ENCODE measurements around the gene DRC7.

DNA sequence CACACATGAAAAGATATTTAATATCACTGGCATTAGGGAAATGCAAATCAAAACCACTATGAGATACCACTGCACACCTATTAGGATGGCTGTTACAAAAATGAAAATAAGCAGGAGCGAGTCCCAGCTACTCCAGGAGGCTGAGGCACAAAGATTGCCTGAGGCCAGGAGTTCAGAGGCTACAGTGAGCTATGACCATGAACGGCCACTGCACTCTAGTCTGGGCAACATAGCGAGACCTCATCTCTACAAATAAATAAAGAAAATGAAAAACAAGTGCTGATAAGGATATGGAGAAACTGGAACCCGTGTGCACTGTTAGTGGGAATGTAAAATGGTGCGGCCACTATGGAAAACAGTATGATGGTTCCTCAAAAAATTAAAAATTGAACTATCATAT, 84.1 kb downstream of the DRC7 start:
- TF ChIP-seq, protein P1, sequence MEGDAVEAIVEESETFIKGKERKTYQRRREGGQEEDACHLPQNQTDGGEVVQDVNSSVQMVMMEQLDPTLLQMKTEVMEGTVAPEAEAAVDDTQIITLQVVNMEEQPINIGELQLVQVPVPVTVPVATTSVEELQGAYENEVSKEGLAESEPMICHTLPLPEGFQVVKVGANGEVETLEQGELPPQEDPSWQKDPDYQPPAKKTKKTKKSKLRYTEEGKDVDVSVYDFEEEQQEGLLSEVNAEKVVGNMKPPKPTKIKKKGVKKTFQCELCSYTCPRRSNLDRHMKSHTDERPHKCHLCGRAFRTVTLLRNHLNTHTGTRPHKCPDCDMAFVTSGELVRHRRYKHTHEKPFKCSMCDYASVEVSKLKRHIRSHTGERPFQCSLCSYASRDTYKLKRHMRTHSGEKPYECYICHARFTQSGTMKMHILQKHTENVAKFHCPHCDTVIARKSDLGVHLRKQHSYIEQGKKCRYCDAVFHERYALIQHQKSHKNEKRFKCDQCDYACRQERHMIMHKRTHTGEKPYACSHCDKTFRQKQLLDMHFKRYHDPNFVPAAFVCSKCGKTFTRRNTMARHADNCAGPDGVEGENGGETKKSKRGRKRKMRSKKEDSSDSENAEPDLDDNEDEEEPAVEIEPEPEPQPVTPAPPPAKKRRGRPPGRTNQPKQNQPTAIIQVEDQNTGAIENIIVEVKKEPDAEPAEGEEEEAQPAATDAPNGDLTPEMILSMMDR (IDR thresholded peaks at IDR 0.05), result no peak
- TF ChIP-seq POLR2A (IDR thresholded peaks at IDR 0.05) (no peak), EP300 (IDR thresholded peaks at IDR 0.05) (no peak)
